Measurements from ENCODE around the gene DLG4.

The DLG4 gene

GRCh38 chr17:7226721-7227710, 7.4 kb upstream of the DLG4 start:
- DNase-seq, result no peak

DNA sequence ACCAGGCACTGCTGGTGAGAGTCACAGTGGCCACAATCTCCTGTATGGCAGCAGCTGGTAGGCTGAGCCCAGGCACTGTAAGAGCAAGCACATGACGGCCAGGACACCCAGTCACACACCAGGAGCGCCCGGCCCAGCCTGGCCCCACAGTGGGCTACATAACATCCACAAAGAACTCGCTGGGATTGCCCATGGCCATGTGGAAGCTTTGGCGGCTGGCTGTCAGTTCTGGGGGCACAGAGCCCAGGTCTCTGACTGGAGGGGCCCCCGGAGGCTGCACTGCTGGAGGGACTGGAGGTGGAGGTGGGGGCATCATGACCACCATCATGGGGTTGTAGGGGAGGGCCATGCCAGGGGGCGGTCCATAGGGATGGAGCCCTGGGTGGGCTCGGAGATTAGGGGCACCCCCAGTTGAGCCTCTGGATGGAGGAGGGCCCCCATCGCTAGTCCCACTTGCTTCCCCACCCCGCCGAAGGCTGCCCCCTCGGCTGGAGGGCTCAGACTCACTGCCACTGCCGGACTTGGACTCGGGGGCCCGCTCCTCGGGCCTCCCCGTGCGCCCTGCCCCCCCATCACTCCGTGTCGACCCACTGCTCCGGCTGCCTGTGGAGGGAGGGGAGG, 6.2 kb upstream of the DLG4 start:
- no peak for DNase-seq

DNA sequence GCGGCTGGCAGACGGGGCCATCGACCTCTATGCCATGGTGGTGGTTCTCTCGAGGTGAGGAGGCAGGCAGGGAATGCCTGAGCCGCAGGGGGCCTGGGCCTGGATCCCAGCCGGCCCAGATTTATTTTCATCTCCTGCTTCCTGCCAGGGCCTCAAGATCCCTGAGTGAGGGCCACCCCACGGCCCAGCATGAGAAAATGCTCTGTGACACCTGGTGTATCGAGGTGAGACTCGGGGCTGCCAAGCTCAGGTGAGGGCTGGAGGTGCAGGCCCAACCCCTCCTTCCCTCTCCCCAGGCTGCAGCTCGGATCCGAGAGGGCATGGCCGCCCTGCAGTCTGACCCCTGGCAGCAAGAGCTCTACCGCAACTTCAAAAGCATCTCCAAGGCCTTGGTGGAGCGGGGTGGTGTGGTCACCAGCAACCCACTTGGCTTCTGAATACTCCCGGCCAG, 5.0 kb upstream of the DLG4 start:
- no peak for DNase-seq

GRCh38 chr17:7224110-7224509, 4.5 kb upstream of the DLG4 start:
- no peak for DNase-seq

- DNase-seq, result no peak
Measured at GRCh38 chr17:7223375-7223774, 3.7 kb upstream of the DLG4 start.

DNA sequence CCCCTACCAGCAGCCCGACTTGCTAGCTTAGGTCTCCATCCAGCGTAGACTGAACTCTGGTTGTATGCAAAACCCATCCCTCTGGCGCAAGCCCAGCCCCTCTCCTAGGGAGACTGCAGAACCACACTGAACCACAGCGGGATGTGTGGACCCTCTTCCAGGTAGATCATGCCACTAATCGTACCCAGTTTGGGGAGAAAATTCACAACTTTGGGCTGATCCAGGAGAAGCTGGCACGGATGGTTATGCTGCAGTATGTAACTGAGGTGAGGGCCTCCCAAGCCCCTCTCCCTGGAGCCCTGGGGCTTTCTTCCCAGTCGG, 3.3 kb upstream of the DLG4 start:
- no peak for DNase-seq

- DNase-seq, result no peak
Measured at GRCh38 chr17:7222093-7222971, 2.7 kb upstream of the DLG4 start.

DNA sequence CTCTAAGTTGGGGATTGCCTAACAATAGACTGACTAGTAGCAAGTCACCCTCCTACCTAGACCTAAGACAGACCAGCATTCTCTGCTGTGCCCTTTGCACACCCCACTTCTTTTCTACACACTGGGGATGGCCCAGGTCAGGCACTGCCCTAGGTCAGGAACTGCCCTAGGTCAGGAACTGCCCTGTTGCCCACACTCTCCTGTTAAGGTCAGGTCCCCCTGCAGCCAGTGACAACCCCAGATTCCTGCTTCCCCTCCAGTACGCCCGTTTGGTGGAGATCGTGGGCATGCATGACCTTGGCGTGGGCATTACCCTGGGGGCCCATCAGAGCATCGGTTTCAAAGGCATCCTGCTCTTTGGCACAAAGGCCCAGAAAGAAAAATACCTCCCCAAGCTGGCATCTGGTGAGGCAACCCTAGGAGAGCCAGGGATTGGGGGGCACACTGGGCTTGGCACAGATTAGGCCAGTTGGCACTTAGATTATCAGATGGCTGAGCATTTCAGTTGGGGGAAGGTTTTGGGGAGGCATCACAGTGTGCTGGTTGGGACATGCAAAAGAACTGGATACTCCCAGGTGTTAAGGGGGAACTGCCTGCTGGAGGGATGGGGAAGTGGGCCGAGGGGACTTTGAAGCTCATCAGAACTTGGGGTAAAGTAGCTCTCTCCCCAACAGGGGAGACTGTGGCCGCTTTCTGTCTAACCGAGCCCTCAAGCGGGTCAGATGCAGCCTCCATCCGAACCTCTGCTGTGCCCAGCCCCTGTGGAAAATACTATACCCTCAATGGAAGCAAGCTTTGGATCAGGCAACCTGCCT, 1.8 kb upstream of the DLG4 start:
- DNase-seq, result no peak

GRCh38 chr17:7220593-7221277, 1.1 kb upstream of the DLG4 start:
- DNase-seq, result no peak

DNA sequence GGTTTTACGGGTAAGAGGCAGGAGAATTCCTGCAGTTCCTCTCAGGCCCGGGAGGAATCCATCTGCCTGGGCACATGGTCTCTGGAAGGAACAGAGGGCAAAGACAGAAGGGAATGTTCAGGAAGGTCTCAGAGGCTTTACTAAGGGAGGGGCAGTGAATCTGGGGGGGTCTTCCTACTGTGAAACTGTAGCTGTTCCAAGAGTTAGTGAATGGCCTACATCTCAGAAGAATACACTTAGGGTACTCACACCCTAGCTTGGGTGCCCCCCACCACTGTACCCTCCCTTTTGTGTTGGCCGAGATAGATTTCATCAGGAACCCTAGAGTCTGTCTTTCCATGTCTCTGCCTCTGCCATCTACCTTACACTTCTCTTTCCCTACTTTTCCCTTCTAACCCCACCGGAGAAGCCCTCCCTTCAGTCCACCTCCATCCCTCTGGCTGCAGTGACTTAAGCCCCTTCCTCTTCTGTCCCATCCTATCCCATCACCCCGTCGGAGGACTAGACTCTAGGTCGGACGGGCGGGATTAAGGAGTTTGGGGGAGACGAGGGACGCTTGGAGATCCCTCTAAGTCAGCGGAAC, 316 bp downstream of the DLG4 start:
- no peak for DNase-seq

DNA sequence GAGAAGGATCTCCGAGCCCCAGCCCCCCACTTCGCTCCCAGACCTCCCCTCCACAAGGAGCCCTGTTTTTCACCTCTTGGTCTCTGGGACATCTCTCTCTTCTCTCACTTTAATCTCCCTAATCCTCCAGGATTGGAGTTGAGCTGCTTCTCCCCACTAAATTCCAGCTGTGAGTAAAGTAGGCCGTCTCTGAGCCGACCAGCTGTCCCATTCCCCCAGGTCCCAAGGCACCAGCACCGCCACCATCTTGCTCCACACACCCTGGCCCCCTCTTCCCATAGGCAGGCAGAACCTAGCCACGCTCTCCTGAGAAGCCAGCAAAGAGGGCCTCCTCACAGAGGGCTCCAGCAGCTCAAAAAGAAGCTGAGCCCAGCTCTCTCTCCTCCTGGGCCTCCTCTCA, 878 bp downstream of the DLG4 start:
- DNase-seq, result no peak

DNA sequence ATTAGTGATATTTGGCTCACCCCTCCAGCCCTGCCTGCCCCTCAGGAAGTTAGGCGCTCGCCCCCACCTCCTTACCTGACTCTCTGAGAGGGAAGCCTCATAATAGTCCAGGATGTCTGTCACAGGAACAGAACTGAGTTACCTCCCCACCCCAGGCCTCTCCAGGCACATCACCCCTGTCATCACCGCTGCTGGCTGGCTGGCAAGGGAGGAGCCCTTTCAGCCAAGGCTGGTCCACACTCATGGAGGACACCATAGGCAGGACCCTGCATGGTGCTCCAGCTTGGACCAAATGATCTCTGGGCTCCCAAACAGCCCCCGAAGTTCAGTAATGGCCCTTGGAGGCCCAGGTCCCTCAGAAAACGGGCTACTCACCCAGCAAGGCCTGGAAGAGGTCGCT, 1.5 kb downstream of the DLG4 start:
- no peak for DNase-seq

GRCh38 chr17:7217113-7217987, 2.3 kb downstream of the DLG4 start:
- no peak for DNase-seq

- DNase-seq, result no peak
Measured at GRCh38 chr17:7216242-7217112, 3.2 kb downstream of the DLG4 start.

- no peak for DNase-seq
Measured at GRCh38 chr17:7215652-7216180, 3.9 kb downstream of the DLG4 start.

DNA sequence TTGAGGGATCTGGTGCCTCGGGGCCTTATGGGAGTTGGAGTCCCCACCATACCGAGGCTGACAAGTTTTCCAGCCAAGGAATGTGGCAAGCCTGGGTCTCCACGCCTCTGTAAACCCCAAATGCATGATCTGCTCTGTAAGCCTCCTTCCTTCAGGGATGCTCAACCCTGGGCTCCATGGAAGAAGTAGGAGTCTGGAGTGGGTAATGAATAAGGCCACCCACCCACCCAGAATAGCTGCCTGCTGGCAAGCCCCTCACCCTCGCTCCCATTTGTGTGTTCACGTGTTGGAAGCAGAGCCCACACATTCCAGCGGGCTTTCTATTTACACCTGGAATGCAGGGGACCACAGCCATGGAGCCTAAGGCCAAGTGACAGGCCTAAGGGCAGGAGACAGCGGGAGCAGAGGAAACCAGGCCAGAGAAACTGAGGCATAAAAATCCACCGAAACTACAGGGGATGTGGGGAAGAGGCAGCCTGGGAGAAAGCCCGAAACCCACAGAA, 4.4 kb downstream of the DLG4 start:
- no peak for DNase-seq

GRCh38 chr17:7214300-7215135, 5.1 kb downstream of the DLG4 start:
- peak; percentile 87 for DNase-seq

- no peak for DNase-seq
Measured at GRCh38 chr17:7213895-7214299, 5.7 kb downstream of the DLG4 start.
